HCT116 (cell line): Measurements from ENCODE around the gene MMAA. TPM values are rescaled to one million over a fixed set of nuclear protein-coding genes. Genes with fewer than 3 reads are reported as not detected.

Experiments
- ATAC-seq: fragments of 200-7000 bp; cut with Tn5 transposase; 2 replicates; pipeline ENCODE4 v1.9.1; 2020; ENCODE audit warnings: mild to moderate bottlenecking, moderate library complexity
- BruUV-seq: library from RNA; stranded (reverse); fragments of 400-500 nt; replicated peaks from 2 replicates; lab custom pipeline; 2021; lab: Mats Ljungman, UMichigan
- CTCF ChIA-PET: fragments of 300-600 bp; sonication (Branson Sonifier 250); formaldehyde crosslinking; loops from one replicate; lab custom pipeline; 2021; ENCODE audit warnings: antibody characterized with exemption; lab: Charles Lee
- POLR2A ChIA-PET: fragments of 300-600, 350-600 bp; sonication (Branson Sonifier 250); formaldehyde crosslinking; loops from one replicate; lab custom pipeline; 2021; ENCODE audit warnings: antibody characterized with exemption; lab: Charles Lee
- RAD21 ChIA-PET, 2 experiments: fragments of 300-600 bp; sonication (Branson Sonifier 250); formaldehyde crosslinking; loops; one replicate each; lab custom pipeline; 2023; ENCODE audit warnings: low total read pairs in 2 of 2; ENCODE audit not compliant: uncharacterized antibody in 2 of 2, unreplicated experiment in 2 of 2, low non-redundant PET in 1 of 2; lab: Charles Lee
- DNase-seq: peaks from one replicate; pipeline ENCODE4 v3.0.0-alpha.2; 2010; ENCODE audit warnings: low read depth, low spot score
- H2AFZ ChIP-seq: fragments of 200-600 bp; shearing (Covaris generic), sonication (generic); 2 replicates; pipeline ENCODE4 v1.6.1; 2017; ENCODE audit warnings: low read depth, mixed run types, mixed read lengths, antibody characterized with exemption, low read length; ENCODE audit not compliant: poor library complexity, severe bottlenecking
- H3K27ac ChIP-seq: 2 replicates; pipeline ENCODE4 v1.5.1; 2012; ENCODE audit warnings: low read depth, low read length
- H3K27me3 ChIP-seq: fragments of 200-600 bp; sonication (generic); 2 replicates; pipeline ENCODE4 v1.6.1; 2016; ENCODE audit warnings: mixed run types, low read length, mixed read lengths; ENCODE audit not compliant: insufficient read depth
- H3K36me3 ChIP-seq, 2 experiments: fragments of 200-500 bp in 1 of 2; fragments of 200-600 bp in 1 of 2; sonication (Bioruptor generic) in 1 of 2; sonication (generic) in 1 of 2; 2 replicates each; pipeline versions ENCODE4 v1.5.1 to v1.6.1; 2014 to 2016; ENCODE audit warnings: low read length in 2 of 2, inconsistent platforms in 1 of 2, mixed read lengths in 1 of 2, mixed run types in 1 of 2; ENCODE audit not compliant: insufficient read depth in 2 of 2, control insufficient read depth in 1 of 2
- H3K4me1 ChIP-seq, 2 experiments: fragments of 200-600 bp in 1 of 2; sonication (generic) in 1 of 2; 2 replicates each; pipeline versions ENCODE4 v1.5.1 to v1.6.1; 2012 to 2017; ENCODE audit warnings: low read length in 2 of 2, inconsistent platforms in 1 of 2, mild to moderate bottlenecking in 1 of 2, mixed read lengths in 1 of 2, mixed run types in 1 of 2, moderate library complexity in 1 of 2; ENCODE audit not compliant: insufficient read depth in 2 of 2, control insufficient read depth in 1 of 2
- H3K4me2 ChIP-seq: fragments of 200-600 bp; sonication (generic); 2 replicates; pipeline ENCODE4 v1.6.1; 2017; ENCODE audit warnings: mixed run types, low read length, mixed read lengths
- H3K4me3 ChIP-seq, 2 experiments: fragments of 200-600 bp in 1 of 2; sonication (generic) in 1 of 2; replicated peaks in 1 of 2; 2 replicates each; pipeline ENCODE4 v1.5.1; 2011 to 2016; ENCODE audit warnings: low read length in 2 of 2, control low read depth in 1 of 2, low read depth in 1 of 2, mild to moderate bottlenecking in 1 of 2, mixed read lengths in 1 of 2, mixed run types in 1 of 2
- H3K79me2 ChIP-seq: fragments of 200-600 bp; sonication (generic); 2 replicates; pipeline ENCODE4 v1.6.1; 2017; ENCODE audit warnings: mild to moderate bottlenecking, mixed run types, low read length, moderate library complexity, mixed read lengths; ENCODE audit not compliant: insufficient read depth
- H3K9ac ChIP-seq: fragments of 200-600 bp; sonication (generic); 2 replicates; pipeline ENCODE4 v1.6.1; 2016; ENCODE audit warnings: low read length, mixed read lengths
- H3K9me2 ChIP-seq: fragments of 200-600 bp; sonication (generic), shearing (Covaris generic); 2 replicates; pipeline ENCODE4 v1.6.1; 2017; ENCODE audit warnings: mixed run types, mild to moderate bottlenecking, moderate library complexity; ENCODE audit not compliant: insufficient read depth
- H3K9me3 ChIP-seq, 2 experiments: fragments of 200-500 bp in 1 of 2; fragments of 200-600 bp in 1 of 2; sonication (Bioruptor generic) in 1 of 2; sonication (generic) in 1 of 2; 2 replicates each; pipeline ENCODE4 v1.6.1; 2014 to 2017; ENCODE audit warnings: low read length in 2 of 2, mixed read lengths in 2 of 2, inconsistent platforms in 1 of 2, low read depth in 1 of 2, mild to moderate bottlenecking in 1 of 2, mixed run types in 1 of 2, moderate library complexity in 1 of 2; ENCODE audit not compliant: control insufficient read depth in 1 of 2, insufficient read depth in 1 of 2
- H4K20me1 ChIP-seq: fragments of 200-600 bp; sonication (generic), shearing (Covaris generic); 2 replicates; pipeline ENCODE4 v1.6.1; 2017; ENCODE audit warnings: mixed run types, mild to moderate bottlenecking, moderate library complexity; ENCODE audit not compliant: insufficient read depth
- ATF3 ChIP-seq: IDR thresholded peaks from 2 replicates; pipeline ENCODE4 v1.6.1; 2012
- CBX3 ChIP-seq: IDR thresholded peaks from 2 replicates; pipeline ENCODE4 v1.6.1; 2012; ENCODE audit warnings: low read depth
- CEBPB ChIP-seq: IDR thresholded peaks from 2 replicates; pipeline ENCODE4 v1.6.1; 2012; ENCODE audit warnings: low read depth
- CTCF ChIP-seq, 3 experiments: fragments of 200-600 bp in 1 of 3; sonication (generic) in 1 of 3; IDR thresholded peaks in 2 of 3; conservative IDR thresholded peaks in 1 of 3; 2 replicates each; pipeline ENCODE4 v1.5.1; 2012 to 2017; ENCODE audit warnings: low read depth in 2 of 3, low read length in 2 of 3, antibody characterized with exemption in 1 of 3, borderline replicate concordance in 1 of 3, control low read depth in 1 of 3, mild to moderate bottlenecking in 1 of 3, mixed read lengths in 1 of 3, mixed run types in 1 of 3, moderate library complexity in 1 of 3; ENCODE audit not compliant: insufficient read depth in 1 of 3
- EGR1 ChIP-seq: IDR thresholded peaks from 2 replicates; pipeline ENCODE4 v1.6.1; 2012; ENCODE audit warnings: low read depth
- ELF1 ChIP-seq: IDR thresholded peaks from 2 replicates; pipeline ENCODE4 v1.6.1; 2012; ENCODE audit warnings: low read depth, borderline replicate concordance
- EZH2 ChIP-seq: fragments of 200-600 bp; sonication (generic); IDR thresholded peaks from 2 replicates; pipeline ENCODE4 v1.6.1; 2017; ENCODE audit warnings: antibody characterized with exemption, mixed run types
- EZH2phosphoT487 ChIP-seq: fragments of 200-600 bp; IDR thresholded peaks from 2 replicates; pipeline ENCODE4 v1.6.1; 2018; ENCODE audit warnings: antibody characterized with exemption, borderline replicate concordance
- FOSL1 ChIP-seq: IDR thresholded peaks from 2 replicates; pipeline ENCODE4 v1.6.1; 2012; ENCODE audit warnings: low read depth
- JUND ChIP-seq: IDR thresholded peaks from 2 replicates; pipeline ENCODE4 v1.6.1; 2012
- MAX ChIP-seq: IDR thresholded peaks from 2 replicates; pipeline ENCODE4 v1.6.1; 2012
- POLR2A ChIP-seq: IDR thresholded peaks from 2 replicates; pipeline ENCODE4 v1.7.0; 2011; ENCODE audit warnings: borderline replicate concordance; ENCODE audit not compliant: insufficient read depth, insufficient read length; ENCODE audit errors: extremely low read depth
- RAD21 ChIP-seq: IDR thresholded peaks from 2 replicates; pipeline ENCODE4 v1.6.1; 2012; ENCODE audit warnings: low read depth, mild to moderate bottlenecking
- SIN3A ChIP-seq: IDR thresholded peaks from 2 replicates; pipeline ENCODE4 v1.6.1; 2012; ENCODE audit warnings: low read depth
- SP1 ChIP-seq: IDR thresholded peaks from 2 replicates; pipeline ENCODE4 v1.6.1; 2012; ENCODE audit warnings: low read depth
- TCF7L2 ChIP-seq: IDR thresholded peaks from 2 replicates; pipeline ENCODE4 v1.7.0; 2011; ENCODE audit warnings: borderline replicate concordance, inconsistent platforms; ENCODE audit not compliant: insufficient read depth, insufficient read length; ENCODE audit errors: extremely low read depth
- YY1 ChIP-seq: IDR thresholded peaks from 2 replicates; pipeline ENCODE4 v1.6.1; 2011; ENCODE audit warnings: low read length, low read depth, moderate library complexity, mild to moderate bottlenecking; ENCODE audit not compliant: insufficient replicate concordance; ENCODE audit errors: extremely low read depth
- ZBTB33 ChIP-seq: IDR thresholded peaks from 2 replicates; pipeline ENCODE4 v1.6.1; 2011; ENCODE audit warnings: mild to moderate bottlenecking, low read length, moderate library complexity; ENCODE audit not compliant: insufficient replicate concordance; ENCODE audit errors: extremely low read depth
- ZFX ChIP-seq: fragments of 450-650 bp; IDR thresholded peaks from 2 replicates; pipeline ENCODE4 v1.6.1; 2017
- ZNF274 ChIP-seq: fragments of 200-500 bp; sonication (Bioruptor generic); IDR thresholded peaks from 2 replicates; pipeline ENCODE4 v1.6.1; 2014; ENCODE audit warnings: mild to moderate bottlenecking, low read depth, low read length, inconsistent platforms
- intact Hi-C: fragments of 100-400 bp; cut with micrococcal nuclease; formaldehyde crosslinking; loops from 2 replicates; pipeline ENCODE4 v1.10.0; 2022
- total RNA-seq: library from RNA; stranded (reverse); gene quantifications from one replicate; pipeline ENCODE4 v1.2.1, GENCODE V29; 2021; ENCODE audit not compliant: unreplicated experiment

The MMAA gene
- total RNA-seq, 1 experiment from 2014 or later: 3.6 TPM

GRCh38 chr4:145681518-145681917 is 62.3 kb downstream of the MMAA start:
- BruUV-seq: no TSS peak
- no peaks in the 10 kb centered on the region for H3K9me3 ChIP-seq
- ChIA-PET CTCF (no interaction called here), RAD21 (no interaction called here), POLR2A (no interaction called here)
- DNase-seq (no peak), ATAC-seq (no peak)
- peaks cover 11 to 17% of the 10 kb centered on the region in 2 experiments; a peak in 3 of 4 replicates for H3K4me1 ChIP-seq
- intact Hi-C loops: no loop called here
- no peak for TF ChIP-seq FOSL1
- no peak for TF ChIP-seq RAD21
- TF ChIP-seq MAX: no peak
- TF ChIP-seq ELF1: no peak
- no peak for TF ChIP-seq CEBPB
- no peak for TF ChIP-seq CTCF (IDR thresholded peaks at IDR 0.05 in 2 of 3, conservative IDR thresholded peaks at IDR 0.05 in 1 of 3; ENCODE audit: borderline replicate concordance in 1 of 3, insufficient read depth in 1 of 3, low read depth in 2 of 3, low read length in 2 of 3)
- no peak for TF ChIP-seq SP1
- TF ChIP-seq ZBTB33: no peak
- TF ChIP-seq YY1: no peak
- no peak for TF ChIP-seq ZNF274
- no peak for TF ChIP-seq CBX3
- no peak for TF ChIP-seq ZFX
- TF ChIP-seq TCF7L2: no peak
- no peak for TF ChIP-seq POLR2A
- no peak for TF ChIP-seq JUND
- no peak for TF ChIP-seq EZH2phosphoT487
- TF ChIP-seq SIN3A: no peak
- TF ChIP-seq EZH2: no peak
- no peak for TF ChIP-seq ATF3
- no peak for TF ChIP-seq EGR1
- no peaks in the 10 kb centered on the region for H3K9me2 ChIP-seq
- no peak overlapping the region for H3K4me2 ChIP-seq
- no peak overlapping the region for H3K9ac ChIP-seq
- H3K36me3 ChIP-seq: no peaks in the 10 kb centered on the region
- no peak overlapping the region for H3K4me3 ChIP-seq
- no peak overlapping the region for H2AFZ ChIP-seq
- no peaks in the 10 kb centered on the region for H3K79me2 ChIP-seq
- H3K27me3 ChIP-seq: no peaks in the 10 kb centered on the region
- no peak overlapping the region for H3K27ac ChIP-seq
- H4K20me1 ChIP-seq: no peaks in the 10 kb centered on the region
